HCT116 (cell line): Measurements from ENCODE around the gene TIMP4. TPM values are rescaled to one million over a fixed set of nuclear protein-coding genes. Genes with fewer than 3 reads are reported as not detected.

Source experiments
- ATAC-seq: fragments of 200-7000 bp; cut with Tn5 transposase; 2 replicates; pipeline ENCODE4 v1.9.1; 2020; ENCODE audit warnings: mild to moderate bottlenecking, moderate library complexity
- BruUV-seq: library from RNA; stranded (reverse); fragments of 400-500 nt; replicated peaks from 2 replicates; lab custom pipeline; 2021; lab: Mats Ljungman, UMichigan
- CTCF ChIA-PET: fragments of 300-600 bp; sonication (Branson Sonifier 250); formaldehyde crosslinking; loops from one replicate; lab custom pipeline; 2021; ENCODE audit warnings: antibody characterized with exemption; lab: Charles Lee
- POLR2A ChIA-PET: fragments of 300-600, 350-600 bp; sonication (Branson Sonifier 250); formaldehyde crosslinking; loops from one replicate; lab custom pipeline; 2021; ENCODE audit warnings: antibody characterized with exemption; lab: Charles Lee
- RAD21 ChIA-PET, 2 experiments: fragments of 300-600 bp; sonication (Branson Sonifier 250); formaldehyde crosslinking; loops; one replicate each; lab custom pipeline; 2023; ENCODE audit warnings: low total read pairs in 2 of 2; ENCODE audit not compliant: uncharacterized antibody in 2 of 2, unreplicated experiment in 2 of 2, low non-redundant PET in 1 of 2; lab: Charles Lee
- DNase-seq: peaks from one replicate; pipeline ENCODE4 v3.0.0-alpha.2; 2010; ENCODE audit warnings: low read depth, low spot score
- H2AFZ ChIP-seq: fragments of 200-600 bp; shearing (Covaris generic), sonication (generic); 2 replicates; pipeline ENCODE4 v1.6.1; 2017; ENCODE audit warnings: low read depth, mixed run types, mixed read lengths, antibody characterized with exemption, low read length; ENCODE audit not compliant: poor library complexity, severe bottlenecking
- H3K27ac ChIP-seq: 2 replicates; pipeline ENCODE4 v1.5.1; 2012; ENCODE audit warnings: low read depth, low read length
- H3K27me3 ChIP-seq: fragments of 200-600 bp; sonication (generic); 2 replicates; pipeline ENCODE4 v1.6.1; 2016; ENCODE audit warnings: mixed run types, low read length, mixed read lengths; ENCODE audit not compliant: insufficient read depth
- H3K36me3 ChIP-seq, 2 experiments: fragments of 200-500 bp in 1 of 2; fragments of 200-600 bp in 1 of 2; sonication (Bioruptor generic) in 1 of 2; sonication (generic) in 1 of 2; 2 replicates each; pipeline versions ENCODE4 v1.5.1 to v1.6.1; 2014 to 2016; ENCODE audit warnings: low read length in 2 of 2, inconsistent platforms in 1 of 2, mixed read lengths in 1 of 2, mixed run types in 1 of 2; ENCODE audit not compliant: insufficient read depth in 2 of 2, control insufficient read depth in 1 of 2
- H3K4me1 ChIP-seq, 2 experiments: fragments of 200-600 bp in 1 of 2; sonication (generic) in 1 of 2; 2 replicates each; pipeline versions ENCODE4 v1.5.1 to v1.6.1; 2012 to 2017; ENCODE audit warnings: low read length in 2 of 2, inconsistent platforms in 1 of 2, mild to moderate bottlenecking in 1 of 2, mixed read lengths in 1 of 2, mixed run types in 1 of 2, moderate library complexity in 1 of 2; ENCODE audit not compliant: insufficient read depth in 2 of 2, control insufficient read depth in 1 of 2
- H3K4me2 ChIP-seq: fragments of 200-600 bp; sonication (generic); 2 replicates; pipeline ENCODE4 v1.6.1; 2017; ENCODE audit warnings: mixed run types, low read length, mixed read lengths
- H3K4me3 ChIP-seq, 2 experiments: fragments of 200-600 bp in 1 of 2; sonication (generic) in 1 of 2; replicated peaks in 1 of 2; 2 replicates each; pipeline ENCODE4 v1.5.1; 2011 to 2016; ENCODE audit warnings: low read length in 2 of 2, control low read depth in 1 of 2, low read depth in 1 of 2, mild to moderate bottlenecking in 1 of 2, mixed read lengths in 1 of 2, mixed run types in 1 of 2
- H3K79me2 ChIP-seq: fragments of 200-600 bp; sonication (generic); 2 replicates; pipeline ENCODE4 v1.6.1; 2017; ENCODE audit warnings: mild to moderate bottlenecking, mixed run types, low read length, moderate library complexity, mixed read lengths; ENCODE audit not compliant: insufficient read depth
- H3K9ac ChIP-seq: fragments of 200-600 bp; sonication (generic); 2 replicates; pipeline ENCODE4 v1.6.1; 2016; ENCODE audit warnings: low read length, mixed read lengths
- H3K9me2 ChIP-seq: fragments of 200-600 bp; sonication (generic), shearing (Covaris generic); 2 replicates; pipeline ENCODE4 v1.6.1; 2017; ENCODE audit warnings: mixed run types, mild to moderate bottlenecking, moderate library complexity; ENCODE audit not compliant: insufficient read depth
- H3K9me3 ChIP-seq, 2 experiments: fragments of 200-500 bp in 1 of 2; fragments of 200-600 bp in 1 of 2; sonication (Bioruptor generic) in 1 of 2; sonication (generic) in 1 of 2; 2 replicates each; pipeline ENCODE4 v1.6.1; 2014 to 2017; ENCODE audit warnings: low read length in 2 of 2, mixed read lengths in 2 of 2, inconsistent platforms in 1 of 2, low read depth in 1 of 2, mild to moderate bottlenecking in 1 of 2, mixed run types in 1 of 2, moderate library complexity in 1 of 2; ENCODE audit not compliant: control insufficient read depth in 1 of 2, insufficient read depth in 1 of 2
- H4K20me1 ChIP-seq: fragments of 200-600 bp; sonication (generic), shearing (Covaris generic); 2 replicates; pipeline ENCODE4 v1.6.1; 2017; ENCODE audit warnings: mixed run types, mild to moderate bottlenecking, moderate library complexity; ENCODE audit not compliant: insufficient read depth
- EGR1 ChIP-seq: IDR thresholded peaks from 2 replicates; pipeline ENCODE4 v1.6.1; 2012; ENCODE audit warnings: low read depth
- ELF1 ChIP-seq: IDR thresholded peaks from 2 replicates; pipeline ENCODE4 v1.6.1; 2012; ENCODE audit warnings: low read depth, borderline replicate concordance
- REST ChIP-seq: IDR thresholded peaks from 2 replicates; pipeline ENCODE4 v1.6.1; 2012; ENCODE audit warnings: low read depth
- ZBTB33 ChIP-seq: IDR thresholded peaks from 2 replicates; pipeline ENCODE4 v1.6.1; 2011; ENCODE audit warnings: mild to moderate bottlenecking, low read length, moderate library complexity; ENCODE audit not compliant: insufficient replicate concordance; ENCODE audit errors: extremely low read depth
- intact Hi-C: fragments of 100-400 bp; cut with micrococcal nuclease; formaldehyde crosslinking; loops from 2 replicates; pipeline ENCODE4 v1.10.0; 2022
- total RNA-seq: library from RNA; stranded (reverse); gene quantifications from one replicate; pipeline ENCODE4 v1.2.1, GENCODE V29; 2021; ENCODE audit not compliant: unreplicated experiment

The TIMP4 gene
- total RNA-seq, 1 experiment from 2014 or later = not detected

GRCh38 chr3:12115104-12115503 is 43.6 kb downstream of the TIMP4 start:
- Histone ChIP-seq H3K79me2 (no peaks in the 10 kb centered on the region), H3K9ac (no peak overlapping the region), H3K4me3 (no peak overlapping the region), H3K36me3 (no peaks in the 10 kb centered on the region), H3K9me3 (no peaks in the 10 kb centered on the region), H3K4me1 (no peaks in the 10 kb centered on the region), H3K27ac (no peak overlapping the region), H3K4me2 (no peak overlapping the region), H3K9me2 (no peaks in the 10 kb centered on the region), H4K20me1 (no peaks in the 10 kb centered on the region), H2AFZ (no peak overlapping the region), H3K27me3 (peaks cover 3% of the 10 kb centered on the region; the same call in 1 of the 2 replicates)
- BruUV-seq = no TSS peak
- POLR2A ChIA-PET = no interaction called here
- no peak for ATAC-seq
- no peak for DNase-seq
- CTCF ChIA-PET = no interaction called here
- intact Hi-C loops = no loop called here
- TF ChIP-seq ELF1 = no peak
- TF ChIP-seq REST = no peak
- no peak for TF ChIP-seq EGR1
- TF ChIP-seq ZBTB33 = no peak
- RAD21 ChIA-PET = no interaction called here
